Hair follicle dermal papilla cell (primary cell): ENCODE measurements around the gene RBL2. TPM values are rescaled to one million over a fixed set of nuclear protein-coding genes. Genes with fewer than 3 reads are reported as not detected.

Experiments used
- small RNA-seq: library from RNA; depleted of rRNA; stranded (forward); fragments of <200 nt; gene quantifications from one replicate; pipeline ENCODE3, GENCODE V24; 2012
- total RNA-seq: library from RNA; depleted of rRNA; stranded (reverse); fragments of >200 nt; gene quantifications from 2 replicates; pipeline ENCODE4 v1.2.3, GENCODE V29; 2012

The RBL2 gene, protein sequence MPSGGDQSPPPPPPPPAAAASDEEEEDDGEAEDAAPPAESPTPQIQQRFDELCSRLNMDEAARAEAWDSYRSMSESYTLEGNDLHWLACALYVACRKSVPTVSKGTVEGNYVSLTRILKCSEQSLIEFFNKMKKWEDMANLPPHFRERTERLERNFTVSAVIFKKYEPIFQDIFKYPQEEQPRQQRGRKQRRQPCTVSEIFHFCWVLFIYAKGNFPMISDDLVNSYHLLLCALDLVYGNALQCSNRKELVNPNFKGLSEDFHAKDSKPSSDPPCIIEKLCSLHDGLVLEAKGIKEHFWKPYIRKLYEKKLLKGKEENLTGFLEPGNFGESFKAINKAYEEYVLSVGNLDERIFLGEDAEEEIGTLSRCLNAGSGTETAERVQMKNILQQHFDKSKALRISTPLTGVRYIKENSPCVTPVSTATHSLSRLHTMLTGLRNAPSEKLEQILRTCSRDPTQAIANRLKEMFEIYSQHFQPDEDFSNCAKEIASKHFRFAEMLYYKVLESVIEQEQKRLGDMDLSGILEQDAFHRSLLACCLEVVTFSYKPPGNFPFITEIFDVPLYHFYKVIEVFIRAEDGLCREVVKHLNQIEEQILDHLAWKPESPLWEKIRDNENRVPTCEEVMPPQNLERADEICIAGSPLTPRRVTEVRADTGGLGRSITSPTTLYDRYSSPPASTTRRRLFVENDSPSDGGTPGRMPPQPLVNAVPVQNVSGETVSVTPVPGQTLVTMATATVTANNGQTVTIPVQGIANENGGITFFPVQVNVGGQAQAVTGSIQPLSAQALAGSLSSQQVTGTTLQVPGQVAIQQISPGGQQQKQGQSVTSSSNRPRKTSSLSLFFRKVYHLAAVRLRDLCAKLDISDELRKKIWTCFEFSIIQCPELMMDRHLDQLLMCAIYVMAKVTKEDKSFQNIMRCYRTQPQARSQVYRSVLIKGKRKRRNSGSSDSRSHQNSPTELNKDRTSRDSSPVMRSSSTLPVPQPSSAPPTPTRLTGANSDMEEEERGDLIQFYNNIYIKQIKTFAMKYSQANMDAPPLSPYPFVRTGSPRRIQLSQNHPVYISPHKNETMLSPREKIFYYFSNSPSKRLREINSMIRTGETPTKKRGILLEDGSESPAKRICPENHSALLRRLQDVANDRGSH
- 48.0 and 56.3 TPM in 2 replicates for total RNA-seq

DNA sequence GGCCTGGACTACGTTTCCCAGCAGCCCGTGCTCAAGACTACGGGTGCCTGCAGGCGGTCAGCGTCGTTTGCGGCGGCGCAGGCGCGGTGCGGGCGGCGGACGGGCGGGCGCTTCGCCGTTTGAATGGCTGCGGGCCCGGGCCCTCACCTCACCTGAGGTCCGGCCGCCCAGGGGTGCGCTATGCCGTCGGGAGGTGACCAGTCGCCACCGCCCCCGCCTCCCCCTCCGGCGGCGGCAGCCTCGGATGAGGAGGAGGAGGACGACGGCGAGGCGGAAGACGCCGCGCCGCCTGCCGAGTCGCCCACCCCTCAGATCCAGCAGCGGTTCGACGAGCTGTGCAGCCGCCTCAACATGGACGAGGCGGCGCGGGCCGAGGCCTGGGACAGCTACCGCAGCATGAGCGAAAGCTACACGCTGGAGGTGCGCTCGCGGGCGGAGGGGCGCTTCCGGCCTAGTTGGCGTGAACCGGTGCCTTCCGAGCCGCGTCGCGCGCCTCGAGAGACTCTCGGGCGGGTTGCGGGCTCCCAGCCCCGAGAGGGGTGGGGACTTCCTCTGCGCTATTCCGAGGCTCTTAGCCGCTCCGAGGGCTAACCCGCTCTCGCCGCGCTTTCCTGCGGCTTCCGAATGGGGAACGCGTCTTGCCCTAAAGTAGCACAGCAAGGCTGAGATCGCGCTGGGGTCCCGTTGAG, at the start of gene RBL2:
RBL2 (plus strand) TSS at position 95 of the 689 bp plus-strand sequence; CDS start at position 181, 86 bp downstream.

DNA sequence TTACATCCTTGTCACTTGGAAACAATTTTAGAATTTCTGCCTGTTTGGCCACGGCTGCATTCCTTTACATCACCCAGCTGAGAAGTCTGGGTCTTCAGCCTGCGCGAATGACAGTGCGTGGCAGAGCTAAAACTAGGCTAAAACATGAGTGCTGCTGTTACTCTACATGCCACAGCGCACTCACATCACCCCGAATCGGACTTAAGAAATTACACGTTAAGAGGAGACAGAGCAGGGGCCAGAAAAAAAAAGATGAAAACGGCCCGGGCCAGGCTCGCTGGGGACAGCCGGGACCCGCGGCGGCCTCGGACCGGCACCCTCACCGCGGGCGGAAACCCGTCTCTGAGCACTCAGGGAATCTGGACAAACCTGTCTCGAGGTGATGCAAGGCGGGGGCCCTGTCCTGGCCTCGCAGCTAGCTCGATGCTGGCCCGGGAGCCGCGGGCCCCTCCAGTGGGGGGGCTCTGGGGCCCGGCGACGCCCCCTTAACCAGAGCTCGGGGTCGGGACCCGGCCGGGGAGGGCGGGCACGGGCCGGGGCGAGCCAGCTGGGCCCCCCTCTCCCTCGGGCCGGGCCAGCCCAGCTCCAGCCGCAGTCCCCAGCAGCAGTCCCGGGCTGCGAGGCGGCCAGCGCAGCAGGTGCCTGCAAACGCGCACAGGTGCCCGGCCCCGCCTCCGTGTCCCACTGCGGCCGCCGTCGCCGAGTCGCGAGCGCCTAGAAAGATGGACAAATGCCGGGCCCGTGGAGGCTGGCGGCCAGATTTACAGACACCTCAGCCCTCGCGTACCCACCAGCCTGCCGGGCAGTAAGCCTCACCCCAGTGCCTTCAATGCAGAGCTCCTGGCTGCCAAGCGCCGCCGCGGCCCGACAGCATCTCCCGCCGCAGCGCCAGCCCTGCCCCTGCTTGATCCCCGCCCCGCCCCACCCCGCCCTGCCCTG, 68.3 kb downstream of the RBL2 start, which contains the start of gene AKTIP:
AKTIP (minus strand) TSS at position 879 of the 939 bp plus-strand sequence. CDS start 2,950 bp downstream, outside the sequence.

Small RNA genes within 50 kb of the gene (small RNA-seq; reads per million reads assigned to genes)
- not detected for gene RNU6-1153P

Other genes with a start within 250 kb of the RBL2 start
- 15.5 and 23.0 TPM in 2 replicates for gene AKTIP, start 68.7 kb downstream of the RBL2 start, total RNA-seq